ENCODE data around the gene TNS3.

The TNS3 gene

DNA sequence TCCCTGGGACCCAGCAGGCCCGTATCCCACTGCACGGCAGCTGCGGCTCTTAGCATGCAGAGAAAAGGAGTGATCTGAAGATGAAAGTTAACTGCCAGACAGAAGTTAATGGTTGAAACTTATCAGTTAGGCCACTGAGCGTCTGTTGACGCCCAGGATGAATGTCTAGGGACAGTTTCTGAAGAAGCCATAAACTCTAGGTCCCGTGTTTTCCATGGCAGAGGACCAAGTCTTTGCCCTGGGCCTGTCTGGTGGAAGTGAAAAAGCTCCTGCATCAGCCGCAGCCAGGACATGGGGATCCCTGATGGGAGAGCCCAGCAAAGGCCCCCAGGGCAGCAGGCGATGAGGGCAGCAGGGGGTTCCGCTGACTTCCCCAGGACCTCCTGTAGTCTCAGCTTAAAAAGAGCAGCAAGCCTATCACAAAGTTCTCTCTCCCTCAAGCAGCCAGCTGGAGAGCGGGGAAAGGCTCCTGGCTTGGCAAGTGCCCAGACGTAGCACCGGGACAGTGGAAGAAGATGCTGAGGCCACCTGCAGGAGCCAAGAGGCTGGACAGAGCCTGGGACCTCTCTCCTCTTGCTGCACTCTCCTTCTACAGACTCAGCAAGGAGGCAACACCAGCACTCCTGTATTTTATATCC lies 79.6 kb downstream of the TNS3 start:
- H3K27me3 Mint-ChIP-seq, result no peaks in the 10 kb centered on the region
- no peaks in the 10 kb centered on the region for H3K4me1 Mint-ChIP-seq
- H3K36me3 Mint-ChIP-seq (ENCODE audit: insufficient read depth), result no peaks in the 10 kb centered on the region
- no peak for DNase-seq (ENCODE audit: low spot score in 2 of 2)
- no peaks in the 10 kb centered on the region for H3K9me3 Mint-ChIP-seq
- H3K4me3 Mint-ChIP-seq, result no peak overlapping the region
- no peak overlapping the region for H3K27ac Mint-ChIP-seq (ENCODE audit: low read depth)
- ATAC-seq (replicated peaks; ENCODE audit: extremely low read depth, poor library complexity, severe bottlenecking), result no peak

DNA sequence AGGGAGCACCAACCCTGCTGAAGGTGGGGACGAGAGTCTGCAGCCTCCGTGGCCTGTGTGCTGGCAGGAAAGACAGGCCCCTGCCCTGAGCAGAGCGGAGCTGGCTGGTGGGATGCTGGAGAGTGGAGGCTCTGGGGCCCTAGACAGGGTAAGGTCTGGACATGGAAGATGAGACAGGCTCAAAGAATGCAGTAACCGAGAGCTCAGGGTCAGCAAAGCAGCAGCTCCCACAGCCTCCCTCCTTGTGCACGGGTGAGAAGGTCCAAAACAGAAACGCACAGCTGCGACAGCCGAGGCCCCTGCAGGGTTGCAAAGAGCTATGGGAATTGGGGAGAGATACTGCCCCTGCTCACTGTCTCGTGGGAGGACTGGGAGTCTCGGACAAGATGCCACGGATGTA lies 80.5 kb downstream of the TNS3 start:
- H3K27ac Mint-ChIP-seq (ENCODE audit: low read depth), result no peak overlapping the region
- no peaks in the 10 kb centered on the region for H3K9me3 Mint-ChIP-seq
- no peaks in the 10 kb centered on the region for H3K27me3 Mint-ChIP-seq
- H3K4me1 Mint-ChIP-seq, result no peaks in the 10 kb centered on the region
- no peaks in the 10 kb centered on the region for H3K36me3 Mint-ChIP-seq (ENCODE audit: insufficient read depth)
- no peak overlapping the region for H3K4me3 Mint-ChIP-seq
- ATAC-seq (replicated peaks; ENCODE audit: extremely low read depth, poor library complexity, severe bottlenecking) (no peak), DNase-seq (ENCODE audit: low spot score in 2 of 2) (no peak)

GRCh38 chr7:47500103-47500563 lies 81.8 kb downstream of the TNS3 start:
- no peak overlapping the region for H3K27ac Mint-ChIP-seq (ENCODE audit: low read depth)
- no peaks in the 10 kb centered on the region for H3K27me3 Mint-ChIP-seq
- DNase-seq (ENCODE audit: low spot score in 2 of 2), result no peak
- H3K9me3 Mint-ChIP-seq, result no peaks in the 10 kb centered on the region
- H3K4me1 Mint-ChIP-seq, result no peaks in the 10 kb centered on the region
- no peak for ATAC-seq (replicated peaks; ENCODE audit: extremely low read depth, poor library complexity, severe bottlenecking)
- H3K36me3 Mint-ChIP-seq (ENCODE audit: insufficient read depth), result no peaks in the 10 kb centered on the region
- H3K4me3 Mint-ChIP-seq, result no peak overlapping the region

DNA sequence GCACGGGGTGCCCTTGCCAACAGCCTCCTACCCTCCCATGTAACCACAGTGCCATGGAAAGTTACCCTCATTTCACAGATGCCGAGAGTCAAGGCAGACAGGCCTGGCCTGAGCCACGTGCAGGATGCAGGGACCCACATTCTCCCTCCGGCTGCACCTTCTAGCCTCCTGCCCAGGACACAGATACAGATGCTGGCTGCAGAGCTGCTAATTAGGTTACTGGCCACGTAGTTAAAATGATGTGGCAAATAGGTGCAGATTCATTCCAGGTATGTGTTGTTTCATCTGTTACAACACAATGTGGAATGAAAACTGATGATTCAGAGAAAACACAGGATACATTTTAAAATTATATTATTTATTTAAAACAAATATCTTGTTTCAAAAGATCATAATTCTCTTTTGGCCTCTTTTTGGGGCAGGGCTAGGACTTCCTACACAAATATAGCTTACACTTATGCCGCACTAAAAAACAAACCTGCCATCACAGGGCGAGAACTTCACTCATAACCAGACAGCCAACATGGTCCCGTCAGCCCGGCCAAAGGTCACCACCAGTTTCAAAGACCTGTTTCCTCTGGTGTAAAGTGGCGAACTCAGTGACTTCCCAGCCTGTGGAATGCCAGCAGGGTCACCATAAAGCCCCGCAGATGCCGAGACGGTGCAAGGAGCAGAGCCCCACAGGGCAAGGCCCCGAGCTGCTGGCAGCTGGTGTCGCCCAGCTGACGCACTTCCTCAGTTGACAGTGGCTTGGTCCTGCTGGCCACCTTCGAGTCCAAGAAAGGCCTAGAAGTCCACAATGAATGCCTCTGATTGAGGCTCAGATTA lies 83.5 kb downstream of the TNS3 start:
- ATAC-seq (replicated peaks; ENCODE audit: extremely low read depth, poor library complexity, severe bottlenecking) (no peak), DNase-seq (ENCODE audit: low spot score in 2 of 2) (no peak)
- no peak overlapping the region for H3K27ac Mint-ChIP-seq (ENCODE audit: low read depth)
- no peaks in the 10 kb centered on the region for H3K9me3 Mint-ChIP-seq
- H3K27me3 Mint-ChIP-seq, result no peaks in the 10 kb centered on the region
- H3K36me3 Mint-ChIP-seq (ENCODE audit: insufficient read depth), result no peaks in the 10 kb centered on the region
- H3K4me1 Mint-ChIP-seq, result no peaks in the 10 kb centered on the region
- no peak overlapping the region for H3K4me3 Mint-ChIP-seq

DNA sequence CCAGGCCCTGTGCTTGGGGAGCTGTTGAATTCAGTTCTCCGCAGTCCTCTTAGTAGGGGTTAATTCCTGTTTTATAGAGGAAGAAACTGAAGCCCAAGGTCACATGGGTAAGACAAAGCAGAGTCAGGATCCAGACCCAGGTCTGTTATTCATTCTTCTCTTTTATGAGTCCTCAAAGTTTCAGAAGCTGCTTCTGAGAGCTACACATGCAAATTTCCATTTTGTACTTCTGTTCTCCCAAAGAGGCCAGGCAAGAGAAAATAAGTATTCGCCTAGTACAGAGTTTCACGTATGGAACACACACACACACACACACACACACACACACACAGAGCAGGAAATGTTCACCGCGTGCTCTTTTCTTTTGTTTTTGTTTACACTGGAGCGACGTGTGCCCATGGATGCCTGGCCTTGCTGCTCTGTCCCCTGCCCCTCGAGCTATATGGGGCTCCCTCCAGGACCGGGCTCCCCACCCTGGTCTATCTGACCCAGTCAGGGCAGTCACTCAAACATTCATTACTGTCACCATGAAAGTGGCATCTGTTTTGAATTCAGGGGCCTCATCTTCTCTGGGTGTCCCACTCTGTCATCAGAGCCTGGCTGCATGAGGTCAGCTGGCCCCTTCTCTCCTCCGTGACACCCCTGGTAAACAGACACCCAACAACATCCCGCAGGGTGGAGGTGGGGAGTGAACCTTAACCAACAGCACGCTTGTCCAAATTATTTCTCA lies 84.4 kb downstream of the TNS3 start:
- no peaks in the 10 kb centered on the region for H3K4me1 Mint-ChIP-seq
- no peaks in the 10 kb centered on the region for H3K36me3 Mint-ChIP-seq (ENCODE audit: insufficient read depth)
- DNase-seq (ENCODE audit: low spot score in 2 of 2), result no peak
- no peak overlapping the region for H3K4me3 Mint-ChIP-seq
- no peaks in the 10 kb centered on the region for H3K27me3 Mint-ChIP-seq
- H3K9me3 Mint-ChIP-seq, result no peaks in the 10 kb centered on the region
- peak; percentile 36 for ATAC-seq (replicated peaks; ENCODE audit: extremely low read depth, poor library complexity, severe bottlenecking)
- no peak overlapping the region for H3K27ac Mint-ChIP-seq (ENCODE audit: low read depth)

DNA sequence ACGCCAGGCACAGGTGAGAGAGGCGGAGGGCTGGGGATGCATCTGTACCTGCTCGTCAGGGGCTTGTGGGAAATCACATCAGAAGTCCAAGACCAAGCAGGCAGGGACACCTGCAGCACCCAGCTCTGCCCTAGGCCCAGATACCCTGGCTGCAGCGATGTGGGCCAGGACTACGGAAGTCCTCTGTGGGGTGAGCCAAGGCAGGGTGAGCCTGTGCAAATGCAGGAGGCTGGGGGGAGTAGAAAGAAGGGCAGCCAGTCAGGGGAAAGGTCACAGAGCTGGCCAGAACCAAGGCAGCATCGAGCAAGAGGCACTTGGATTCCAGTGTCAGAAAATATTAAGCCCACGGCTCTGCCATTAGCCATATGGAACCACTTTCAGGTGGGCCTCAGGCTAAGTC lies 85.2 kb downstream of the TNS3 start:
- no peak for ATAC-seq (replicated peaks; ENCODE audit: extremely low read depth, poor library complexity, severe bottlenecking)
- Mint-ChIP-seq H3K4me1 (no peaks in the 10 kb centered on the region), H3K9me3 (no peaks in the 10 kb centered on the region), H3K27me3 (no peaks in the 10 kb centered on the region), H3K36me3 (ENCODE audit: insufficient read depth) (no peaks in the 10 kb centered on the region), H3K4me3 (no peak overlapping the region), H3K27ac (ENCODE audit: low read depth) (no peak overlapping the region)
- DNase-seq (ENCODE audit: low spot score in 2 of 2), result no peak

DNA sequence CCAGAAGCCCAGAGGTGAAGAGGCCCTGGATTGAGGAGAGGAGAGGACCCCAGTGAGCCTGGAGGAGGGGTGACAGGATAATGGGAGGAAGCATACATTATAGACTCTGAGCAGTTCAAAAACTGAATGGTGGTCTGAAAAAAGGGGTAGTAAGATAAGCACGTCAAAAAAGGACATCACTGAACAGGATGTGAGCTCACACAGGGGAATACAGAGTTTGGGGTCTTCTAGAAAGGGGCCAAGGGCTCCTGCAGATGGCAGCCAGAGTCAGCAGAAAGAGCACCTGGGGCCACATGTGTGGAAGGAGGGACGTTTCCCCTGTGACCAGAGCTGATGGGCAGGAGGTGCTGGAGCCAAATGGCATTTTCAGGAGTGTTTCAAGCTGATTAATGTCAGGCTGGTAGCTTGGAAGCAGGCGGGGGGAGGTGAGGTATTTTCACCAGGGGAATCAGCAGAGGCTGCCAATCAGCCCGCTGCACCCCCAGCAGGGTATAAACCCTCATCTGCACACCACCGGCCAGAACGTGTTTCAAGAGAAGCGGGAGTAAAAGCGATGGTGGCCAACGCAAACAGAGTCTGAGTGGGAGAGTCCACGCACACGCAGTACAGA lies 85.8 kb downstream of the TNS3 start:
- DNase-seq (ENCODE audit: low spot score in 2 of 2) (no peak), ATAC-seq (replicated peaks; ENCODE audit: extremely low read depth, poor library complexity, severe bottlenecking) (no peak)
- Mint-ChIP-seq H3K27me3 (no peaks in the 10 kb centered on the region), H3K9me3 (no peaks in the 10 kb centered on the region), H3K4me3 (no peak overlapping the region), H3K4me1 (no peaks in the 10 kb centered on the region), H3K27ac (ENCODE audit: low read depth) (no peak overlapping the region), H3K36me3 (ENCODE audit: insufficient read depth) (no peaks in the 10 kb centered on the region)

GRCh38 chr7:47493976-47494911 lies 87.7 kb downstream of the TNS3 start:
- H3K4me3 Mint-ChIP-seq, result no peak overlapping the region
- ATAC-seq (replicated peaks; ENCODE audit: extremely low read depth, poor library complexity, severe bottlenecking) (no peak), DNase-seq (ENCODE audit: low spot score in 2 of 2) (no peak)
- H3K9me3 Mint-ChIP-seq, result no peaks in the 10 kb centered on the region
- no peak overlapping the region for H3K27ac Mint-ChIP-seq (ENCODE audit: low read depth)
- H3K4me1 Mint-ChIP-seq, result no peaks in the 10 kb centered on the region
- H3K36me3 Mint-ChIP-seq (ENCODE audit: insufficient read depth), result no peaks in the 10 kb centered on the region
- no peaks in the 10 kb centered on the region for H3K27me3 Mint-ChIP-seq

DNA sequence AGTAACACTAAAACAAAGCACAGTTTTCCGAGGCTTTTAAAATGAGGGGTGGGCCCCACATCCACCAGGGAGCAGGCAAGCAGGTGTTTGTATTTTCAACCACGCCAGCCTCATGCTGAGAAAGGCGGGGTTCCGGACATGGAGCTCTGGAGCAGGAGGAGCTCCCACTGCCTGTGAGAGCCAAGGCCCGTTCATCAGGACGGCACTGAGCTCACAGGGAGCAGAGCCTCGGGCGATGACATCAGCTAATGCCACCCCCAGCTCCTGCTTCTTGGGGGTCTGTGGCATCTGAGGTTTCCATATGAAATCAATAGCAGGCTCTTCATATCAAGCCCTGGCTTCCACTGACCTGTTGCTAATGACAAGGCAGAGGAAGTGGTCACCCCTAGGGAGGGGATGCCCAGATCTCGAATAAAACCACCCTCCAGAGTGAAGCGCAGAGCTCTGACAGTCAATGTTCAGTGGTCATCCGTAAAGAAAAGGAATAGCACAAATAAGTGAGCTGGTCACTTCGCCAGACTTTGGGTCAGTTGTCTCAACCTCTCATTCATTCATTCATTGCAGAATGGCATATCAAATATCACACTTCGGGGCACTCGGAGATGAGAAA lies 89.1 kb downstream of the TNS3 start:
- no peak for ATAC-seq (replicated peaks; ENCODE audit: extremely low read depth, poor library complexity, severe bottlenecking)
- Mint-ChIP-seq H3K36me3 (ENCODE audit: insufficient read depth) (no peaks in the 10 kb centered on the region), H3K9me3 (no peaks in the 10 kb centered on the region), H3K4me3 (no peak overlapping the region), H3K27ac (ENCODE audit: low read depth) (no peak overlapping the region), H3K4me1 (no peaks in the 10 kb centered on the region), H3K27me3 (no peaks in the 10 kb centered on the region)
- no peak for DNase-seq (ENCODE audit: low spot score in 2 of 2)

GRCh38 chr7:47490501-47491265 lies 91.2 kb downstream of the TNS3 start:
- no peak overlapping the region for H3K4me3 Mint-ChIP-seq
- no peak for ATAC-seq (replicated peaks; ENCODE audit: extremely low read depth, poor library complexity, severe bottlenecking)
- no peaks in the 10 kb centered on the region for H3K9me3 Mint-ChIP-seq
- H3K27me3 Mint-ChIP-seq, result no peaks in the 10 kb centered on the region
- H3K27ac Mint-ChIP-seq (ENCODE audit: low read depth), result no peak overlapping the region
- no peaks in the 10 kb centered on the region for H3K4me1 Mint-ChIP-seq
- H3K36me3 Mint-ChIP-seq (ENCODE audit: insufficient read depth), result no peaks in the 10 kb centered on the region
- no peak for DNase-seq (ENCODE audit: low spot score in 2 of 2)

DNA sequence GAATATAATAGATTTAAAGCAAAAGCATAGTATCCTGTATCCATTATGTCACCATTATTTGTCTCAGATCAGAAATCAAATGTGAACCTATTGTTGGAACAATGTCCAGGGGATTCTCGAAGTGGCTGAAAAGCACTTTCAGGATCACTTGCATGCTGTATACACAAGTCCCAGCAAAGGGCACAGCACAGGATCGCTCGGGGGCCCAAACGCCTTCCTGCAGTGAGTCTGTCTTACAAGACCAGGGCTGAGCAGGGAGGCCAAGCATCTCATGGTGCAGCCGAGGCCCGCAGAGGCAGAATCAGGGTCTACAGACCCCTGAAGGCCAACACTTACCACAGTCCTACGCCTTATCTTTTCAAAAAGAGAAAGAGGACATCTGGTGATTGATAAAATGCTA lies 92.3 kb downstream of the TNS3 start:
- Mint-ChIP-seq H3K4me3 (no peak overlapping the region), H3K4me1 (no peaks in the 10 kb centered on the region), H3K36me3 (ENCODE audit: insufficient read depth) (no peaks in the 10 kb centered on the region), H3K27ac (ENCODE audit: low read depth) (no peak overlapping the region), H3K27me3 (no peaks in the 10 kb centered on the region), H3K9me3 (no peaks in the 10 kb centered on the region)
- no peak for ATAC-seq (replicated peaks; ENCODE audit: extremely low read depth, poor library complexity, severe bottlenecking)
- DNase-seq (ENCODE audit: low spot score in 2 of 2), result no peak

Measured in central memory CD8-positive, alpha-beta T cell (primary cell).